H1 (cell line): ENCODE measurements around the gene FLT1.

Source experiments
- CHD1 ChIP-seq: IDR thresholded peaks from 2 replicates; pipeline ENCODE4 v1.6.1; 2012; ENCODE audit warnings: low read depth, low read length, improper control_type of control experiment
- CHD2 ChIP-seq: IDR thresholded peaks from 2 replicates; pipeline ENCODE4 v1.6.1; 2012; ENCODE audit warnings: low read length, improper control_type of control experiment
- EP300 ChIP-seq, 2 experiments: IDR thresholded peaks; 1 replicate in 1 of 2; 2 replicates in 1 of 2; pipeline ENCODE4 v1.6.1; 2011 to 2012; ENCODE audit warnings: low read depth in 2 of 2, low read length in 2 of 2, mild to moderate bottlenecking in 2 of 2, borderline replicate concordance in 1 of 2, inconsistent platforms in 1 of 2, moderate library complexity in 1 of 2
- GABPA ChIP-seq: IDR thresholded peaks from 2 replicates; pipeline ENCODE4 v1.6.1; 2011; ENCODE audit warnings: mild to moderate bottlenecking, low read length, moderate library complexity, borderline replicate concordance; ENCODE audit not compliant: insufficient read depth
- JUND ChIP-seq: IDR thresholded peaks from 2 replicates; pipeline ENCODE4 v1.6.1; 2011; ENCODE audit warnings: mild to moderate bottlenecking, improper control_type of control experiment, low read length
- PHF8 ChIP-seq: fragments of 200-600 bp; sonication (generic); conservative IDR thresholded peaks from 2 replicates; pipeline ENCODE4 v1.7.1; 2012; ENCODE audit warnings: low read depth, mild to moderate bottlenecking, inconsistent platforms, low read length, moderate library complexity
- POLR2AphosphoS5 ChIP-seq: IDR thresholded peaks from 2 replicates; pipeline ENCODE4 v1.6.1; 2011; ENCODE audit warnings: low read depth, low read length
- TCF12 ChIP-seq: IDR thresholded peaks from 2 replicates; pipeline ENCODE4 v1.6.1; 2011; ENCODE audit warnings: low read depth, mild to moderate bottlenecking, low read length
- ZNF274 ChIP-seq: IDR thresholded peaks from 2 replicates; pipeline ENCODE4 v1.7.0; 2012; ENCODE audit warnings: low read length, borderline replicate concordance; ENCODE audit errors: extremely low read depth
- TF ChIP-seq, protein P1 (sequence below), 3 experiments: IDR thresholded peaks; 1 replicate in 2 of 3; 2 replicates in 1 of 3; pipeline versions ENCODE4 v1.5.1 to v1.6.1; 2011; ENCODE audit warnings: low read length in 3 of 3, mild to moderate bottlenecking in 3 of 3, inconsistent platforms in 2 of 3, low read depth in 1 of 3, moderate library complexity in 1 of 3; ENCODE audit not compliant: insufficient read depth in 1 of 3; ENCODE audit errors: control extremely low read depth in 1 of 3

GRCh38 chr13:28469316-28469715 lies 25.6 kb downstream of the FLT1 start:
- TF ChIP-seq POLR2AphosphoS5 (no peak), TCF12 (no peak), ZNF274 (no peak), JUND (no peak), EP300 (IDR thresholded peaks at IDR 0.05; ENCODE audit: borderline replicate concordance in 1 of 2, low read depth in 2 of 2, low read length in 2 of 2) (no peak), CHD2 (no peak), GABPA (no peak), PHF8 (no peak), CHD1 (no peak)
- TF ChIP-seq, protein P1, sequence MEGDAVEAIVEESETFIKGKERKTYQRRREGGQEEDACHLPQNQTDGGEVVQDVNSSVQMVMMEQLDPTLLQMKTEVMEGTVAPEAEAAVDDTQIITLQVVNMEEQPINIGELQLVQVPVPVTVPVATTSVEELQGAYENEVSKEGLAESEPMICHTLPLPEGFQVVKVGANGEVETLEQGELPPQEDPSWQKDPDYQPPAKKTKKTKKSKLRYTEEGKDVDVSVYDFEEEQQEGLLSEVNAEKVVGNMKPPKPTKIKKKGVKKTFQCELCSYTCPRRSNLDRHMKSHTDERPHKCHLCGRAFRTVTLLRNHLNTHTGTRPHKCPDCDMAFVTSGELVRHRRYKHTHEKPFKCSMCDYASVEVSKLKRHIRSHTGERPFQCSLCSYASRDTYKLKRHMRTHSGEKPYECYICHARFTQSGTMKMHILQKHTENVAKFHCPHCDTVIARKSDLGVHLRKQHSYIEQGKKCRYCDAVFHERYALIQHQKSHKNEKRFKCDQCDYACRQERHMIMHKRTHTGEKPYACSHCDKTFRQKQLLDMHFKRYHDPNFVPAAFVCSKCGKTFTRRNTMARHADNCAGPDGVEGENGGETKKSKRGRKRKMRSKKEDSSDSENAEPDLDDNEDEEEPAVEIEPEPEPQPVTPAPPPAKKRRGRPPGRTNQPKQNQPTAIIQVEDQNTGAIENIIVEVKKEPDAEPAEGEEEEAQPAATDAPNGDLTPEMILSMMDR (IDR thresholded peaks at IDR 0.05; ENCODE audit: control extremely low read depth in 1 of 3, insufficient read depth in 1 of 3, low read depth in 1 of 3, low read length in 3 of 3): no peak
